BJ (cell line): ENCODE measurements around the gene STYXL2. TPM values are rescaled to one million over a fixed set of nuclear protein-coding genes. Genes with fewer than 3 reads are reported as not detected.

ENCODE experiments used
- CTCF ChIA-PET: fragments of 350-600 bp; formaldehyde crosslinking; extraction: SDS; loops from one replicate; lab custom pipeline; 2021; ENCODE audit warnings: antibody characterized with exemption, inconsistent platforms; lab: Yijun Ruan, JAX
- POLR2A ChIA-PET: fragments of 300-600 bp; sonication (Branson Sonifier 250); formaldehyde crosslinking; extraction: SDS; loops from one replicate; lab custom pipeline; 2021; ENCODE audit warnings: antibody characterized with exemption; lab: Charles Lee
- DNase-seq: peaks from one replicate; pipeline ENCODE4 v3.0.0-alpha.2; 2011; ENCODE audit warnings: low read depth
- H3K27me3 ChIP-seq: 2 replicates; pipeline ENCODE4 v1.6.0; 2011; ENCODE audit warnings: low read length; ENCODE audit not compliant: control insufficient read depth, insufficient read depth
- H3K36me3 ChIP-seq: 2 replicates; pipeline ENCODE4 v1.5.1; 2011; ENCODE audit warnings: low read length; ENCODE audit not compliant: control insufficient read depth, insufficient read depth
- H3K4me3 ChIP-seq: 2 replicates; pipeline ENCODE4 v1.5.1; 2011; ENCODE audit warnings: low read depth, mild to moderate bottlenecking, control low read depth, low read length
- CTCF ChIP-seq: IDR thresholded peaks from 2 replicates; pipeline ENCODE4 v1.5.1; 2011; ENCODE audit warnings: low read depth, mild to moderate bottlenecking, control low read depth, inconsistent platforms, low read length, moderate library complexity; ENCODE audit not compliant: insufficient read depth
- polyA plus RNA-seq: library from polyadenylated mRNA; depleted of rRNA; stranded (reverse); fragments of >200 nt; gene quantifications from 2 replicates; pipeline ENCODE4 v1.2.3, GENCODE V29; 2011

STYXL2 gene
- polyA plus RNA-seq, 1 experiment, result not detected

GRCh38 chr1:167077128-167077867 lies 16.6 kb upstream of the STYXL2 start:
- DNase-seq, result no peak
- H3K36me3 ChIP-seq, result no peaks in the 10 kb centered on the region
- no peak for TF ChIP-seq CTCF
- no peak overlapping the region for H3K4me3 ChIP-seq
- H3K27me3 ChIP-seq, result no peaks in the 10 kb centered on the region
- ChIA-PET POLR2A (no interaction called here), CTCF (interaction anchor here (0.8 to 1.1 kb wide), 2 partner anchors 10 to 846 kb away, joined by 4 to 6 read pairs; no protein-coding TSS in a partner anchor)

- DNase-seq, result no peak
- CTCF ChIA-PET, result interaction anchor here (0.8 kb wide), 1 partner anchor 847 kb away, joined by 4 read pairs; no protein-coding TSS in a partner anchor
- no peaks in the 10 kb centered on the region for H3K36me3 ChIP-seq
- H3K27me3 ChIP-seq, result no peaks in the 10 kb centered on the region; the same call in 1 of the 2 replicates
- H3K4me3 ChIP-seq, result no peak overlapping the region
- TF ChIP-seq CTCF, result no peak
- POLR2A ChIA-PET, result no interaction called here
Observed at GRCh38 chr1:167077868-167078210, 16.0 kb upstream of the STYXL2 start.

- no peak for TF ChIP-seq CTCF
- Histone ChIP-seq H3K36me3 (no peaks in the 10 kb centered on the region), H3K4me3 (no peak overlapping the region), H3K27me3 (no peaks in the 10 kb centered on the region; the same call in 1 of the 2 replicates)
- ChIA-PET CTCF (no interaction called here), POLR2A (no interaction called here)
- no peak for DNase-seq
Observed at GRCh38 chr1:167081594-167082156, 12.2 kb upstream of the STYXL2 start.

DNA sequence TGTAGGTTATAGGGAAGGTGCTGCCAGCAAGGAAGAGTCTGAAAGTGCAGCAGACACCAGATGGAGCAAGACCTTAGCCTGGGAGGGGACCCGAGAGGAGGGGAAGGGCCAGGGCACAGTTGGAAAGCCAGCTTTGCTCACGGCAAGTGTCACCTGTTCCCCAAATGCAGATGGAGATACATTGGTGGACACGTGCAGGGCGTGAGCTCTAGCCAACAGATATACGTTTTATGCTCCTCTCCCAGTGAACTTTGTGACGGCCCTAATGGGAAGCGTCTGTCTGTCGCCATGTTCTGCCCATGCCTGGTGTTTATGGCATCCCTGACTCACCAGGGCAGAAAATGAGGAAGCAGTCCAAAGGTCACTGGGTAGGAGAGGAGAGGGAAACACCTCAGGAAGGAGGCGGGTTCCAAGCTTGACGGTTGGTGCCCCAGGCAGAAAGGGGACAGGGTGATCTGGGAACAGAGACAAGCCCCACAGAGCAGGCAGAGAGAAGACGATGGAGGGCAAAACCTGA lies 11.3 kb upstream of the STYXL2 start:
- TF ChIP-seq CTCF, result no peak
- Histone ChIP-seq H3K4me3 (no peak overlapping the region), H3K27me3 (no peaks in the 10 kb centered on the region; the same call in 1 of the 2 replicates), H3K36me3 (no peaks in the 10 kb centered on the region)
- no peak for DNase-seq
- CTCF ChIA-PET, result no interaction called here
- POLR2A ChIA-PET, result no interaction called here

GRCh38 chr1:167083066-167083665 lies 10.7 kb upstream of the STYXL2 start:
- ChIA-PET CTCF (interaction anchor here (1.6 kb wide), 1 partner anchor 16 kb away, joined by 4 read pairs; no protein-coding TSS in a partner anchor), POLR2A (no interaction called here)
- H3K27me3 ChIP-seq, result no peaks in the 10 kb centered on the region; the same call in 1 of the 2 replicates
- no peak for TF ChIP-seq CTCF
- no peak overlapping the region for H3K4me3 ChIP-seq
- no peaks in the 10 kb centered on the region for H3K36me3 ChIP-seq
- DNase-seq, result no peak
